Measurements from ENCODE around the gene MTRF1. TPM values are rescaled to one million over a fixed set of nuclear protein-coding genes. Genes with fewer than 3 reads are reported as not detected.

MTRF1 gene
- total RNA-seq, 4 donors from 2014 or later: 10.7 to 29.6 (median 21.4) TPM

GRCh38 chr13:41274881-41275280 is 11.5 kb upstream of the MTRF1 start:
- H3K4me1 ChIP-seq: no peaks in the 10 kb centered on the region
- TF ChIP-seq CTCF (IDR thresholded peaks at IDR 0.05): no peak
- no peak for TF ChIP-seq POLR2A (IDR thresholded peaks at IDR 0.05)
- H3K4me3 ChIP-seq: no peak overlapping the region
- H3K27ac ChIP-seq: no peak overlapping the region
- no peaks in the 10 kb centered on the region for H3K9me3 ChIP-seq
- no peaks in the 10 kb centered on the region for H3K27me3 ChIP-seq
- DNase-seq: no peak
- no peaks in the 10 kb centered on the region for H3K36me3 ChIP-seq

- no peaks in the 10 kb centered on the region for H3K27me3 ChIP-seq
- TF ChIP-seq CTCF (IDR thresholded peaks at IDR 0.05) (no peak), POLR2A (IDR thresholded peaks at IDR 0.05) (no peak)
- H3K4me1 ChIP-seq: no peaks in the 10 kb centered on the region
- peaks cover 0 to 5% (median 0%) of the 10 kb centered on the region in 4 donors for H3K9me3 ChIP-seq
- H3K4me3 ChIP-seq: no peak overlapping the region
- H3K27ac ChIP-seq: peak overlapping the region in 1 of 4 donors; percentile 15
- no peaks in the 10 kb centered on the region for H3K36me3 ChIP-seq
- no peak for DNase-seq
These were observed 10.6 kb upstream of the MTRF1 start for GRCh38 chr13:41273831-41274441.

- Histone ChIP-seq H3K27me3 (no peaks in the 10 kb centered on the region), H3K9me3 (peaks cover 0 to 5% (median 0%) of the 10 kb centered on the region in 4 donors), H3K4me1 (no peaks in the 10 kb centered on the region)
These were observed 8.3 kb upstream of the MTRF1 start for GRCh38 chr13:41271456-41272285.

GRCh38 chr13:41268764-41269163 is 5.4 kb upstream of the MTRF1 start:
- Histone ChIP-seq H3K27ac (no peak overlapping the region), H3K9me3 (peaks cover 0 to 5% (median 0%) of the 10 kb centered on the region in 4 donors), H3K27me3 (no peaks in the 10 kb centered on the region), H3K4me3 (no peak overlapping the region), H3K4me1 (peaks cover 0 to 2% (median 0%) of the 10 kb centered on the region in 4 donors), H3K36me3 (no peaks in the 10 kb centered on the region)
- no peak for DNase-seq
- TF ChIP-seq POLR2A (IDR thresholded peaks at IDR 0.05) (no peak), CTCF (IDR thresholded peaks at IDR 0.05) (no peak)

More at GRCh38 chr13:41271456-41272285, 8.3 kb upstream of the MTRF1 start:
- no peaks in the 10 kb centered on the region for H3K36me3 ChIP-seq
- H3K4me3 ChIP-seq: no peak overlapping the region
- DNase-seq: no peak
- TF ChIP-seq CTCF (IDR thresholded peaks at IDR 0.05) (no peak), POLR2A (IDR thresholded peaks at IDR 0.05) (no peak)
- H3K27ac ChIP-seq: peak overlapping the region in 1 of 4 donors; percentile 53

GRCh38 chr13:41267106-41267505 is 3.7 kb upstream of the MTRF1 start:
- H3K27ac ChIP-seq: no peak overlapping the region
- no peak for DNase-seq
- H3K4me1 ChIP-seq: peaks cover 0 to 4% (median 2%) of the 10 kb centered on the region in 4 donors
- TF ChIP-seq CTCF (IDR thresholded peaks at IDR 0.05): no peak
- TF ChIP-seq POLR2A (IDR thresholded peaks at IDR 0.05): no peak
- no peaks in the 10 kb centered on the region for H3K27me3 ChIP-seq
- H3K36me3 ChIP-seq: no peaks in the 10 kb centered on the region
- no peak overlapping the region for H3K4me3 ChIP-seq
- peaks cover 0 to 5% (median 0%) of the 10 kb centered on the region in 4 donors for H3K9me3 ChIP-seq
